GM12892 (cell line): Measurements from ENCODE around the gene GAL3ST1.
"Not testable (repeated sequence)": the region's sequence is repeated elsewhere in the genome, so short reads cannot be mapped to it uniquely, and the experiment has no call there.

Experiments
- POLR2A ChIP-seq: IDR thresholded peaks from 2 replicates; pipeline ENCODE4 v1.6.1; 2011; ENCODE audit warnings: low read depth, low read length, control low read depth
- TAF1 ChIP-seq: IDR thresholded peaks from 2 replicates; pipeline ENCODE4 v1.6.1; 2011; ENCODE audit warnings: low read depth, mild to moderate bottlenecking, control low read depth, low read length, borderline replicate concordance

DNA sequence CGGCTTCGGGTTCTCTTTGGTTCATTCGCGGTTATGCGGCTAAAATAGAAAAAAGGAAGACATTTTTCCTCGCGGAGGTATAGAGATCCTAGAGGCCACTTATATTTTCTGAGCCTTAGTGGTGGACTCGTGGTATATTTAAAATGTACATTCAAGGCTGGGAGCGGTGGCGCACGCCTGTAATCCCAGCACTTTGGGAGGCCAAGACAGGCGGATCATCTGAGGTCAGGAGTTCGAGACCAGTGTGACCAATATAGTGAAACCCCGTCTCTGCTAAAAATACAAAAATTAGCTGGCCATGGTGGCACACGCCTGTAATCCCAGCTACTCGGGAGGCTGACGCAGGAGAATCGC, 17.9 kb upstream of the GAL3ST1 start:
- not testable (repeated sequence) for TF ChIP-seq TAF1, POLR2A
